KG1 (cell line): Measurements from ENCODE around the gene MEP1B.
"Not testable (repeated sequence)": the region's sequence is repeated elsewhere in the genome, so short reads cannot be mapped to it uniquely, and the experiment has no call there.

Experiments
- DNase-seq: peaks from one replicate; lab custom pipeline; 2025; lab: John Stamatoyannopoulos, UW

Gene MEP1B

DNA sequence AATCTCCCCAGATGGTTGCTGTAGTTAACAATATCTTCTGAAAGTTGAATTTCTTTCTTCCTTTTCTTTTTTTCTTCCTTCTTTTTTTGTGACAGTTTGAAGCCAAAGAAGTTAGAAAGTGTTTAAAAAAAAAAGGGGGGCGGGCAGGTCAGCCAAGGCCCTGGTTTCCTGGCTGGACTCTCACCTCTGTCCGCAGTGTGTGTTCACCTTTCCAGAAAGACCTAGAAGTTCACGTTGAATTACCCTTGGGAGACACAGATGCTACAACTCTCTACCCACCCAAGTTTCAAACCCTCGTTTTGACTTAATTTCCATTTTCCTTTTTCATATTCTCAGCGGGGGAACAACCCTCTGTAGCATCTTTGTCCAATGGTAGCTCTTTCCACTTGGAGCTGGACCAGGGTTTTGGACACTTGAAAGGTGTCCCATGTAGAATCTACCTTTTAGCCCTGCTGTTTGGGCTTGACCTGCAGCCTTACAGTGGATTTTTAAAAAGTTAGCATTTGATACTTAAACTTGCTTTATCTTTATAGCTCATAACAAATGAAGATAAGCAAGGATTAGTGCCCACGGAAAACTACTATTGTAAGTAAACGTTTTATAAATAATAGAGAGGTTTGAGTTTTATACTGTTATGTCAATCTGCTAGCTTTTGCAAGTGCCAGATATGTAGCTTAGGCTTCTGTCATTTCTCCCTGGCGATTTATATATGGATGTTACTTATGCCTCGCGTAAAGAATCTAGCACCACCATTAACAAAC lies 20.0 kb downstream of the MEP1B start:
- no peak for DNase-seq

GRCh38 chr18:32213693-32214092 lies 23.9 kb downstream of the MEP1B start:
- no peak for DNase-seq

- no peak for DNase-seq
Observed at GRCh38 chr18:32216390-32216789, 26.6 kb downstream of the MEP1B start.

DNA sequence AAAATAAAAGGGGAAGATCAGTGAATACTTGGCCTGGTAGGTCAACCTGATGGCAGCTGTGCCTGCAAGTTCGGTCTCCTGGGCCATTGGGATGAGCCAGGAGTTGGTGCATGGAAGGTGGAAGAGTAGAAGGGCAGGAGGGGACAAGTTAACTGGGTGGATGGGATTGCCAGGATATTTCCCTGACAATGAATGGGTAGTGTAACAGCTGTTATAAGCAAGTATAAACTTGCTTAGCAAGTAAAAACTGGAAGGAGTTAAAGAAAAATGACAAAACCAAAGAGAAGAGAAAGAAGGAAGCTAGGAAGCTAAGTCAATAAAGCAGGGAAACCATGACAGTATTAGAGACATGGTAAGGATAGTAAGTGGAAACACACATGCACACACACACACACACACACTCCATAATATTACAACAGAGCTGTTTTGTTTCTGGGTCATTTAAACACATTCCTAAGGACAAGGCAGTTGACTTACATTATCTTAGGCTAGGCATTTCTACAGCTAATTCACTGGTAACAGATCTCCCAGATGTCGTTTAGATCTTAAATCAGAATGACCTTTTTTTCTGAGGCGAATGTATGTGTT lies 29.7 kb downstream of the MEP1B start:
- no peak for DNase-seq

- not testable (repeated sequence) for DNase-seq
Observed at GRCh38 chr18:32233348-32233747, 43.5 kb downstream of the MEP1B start.

DNA sequence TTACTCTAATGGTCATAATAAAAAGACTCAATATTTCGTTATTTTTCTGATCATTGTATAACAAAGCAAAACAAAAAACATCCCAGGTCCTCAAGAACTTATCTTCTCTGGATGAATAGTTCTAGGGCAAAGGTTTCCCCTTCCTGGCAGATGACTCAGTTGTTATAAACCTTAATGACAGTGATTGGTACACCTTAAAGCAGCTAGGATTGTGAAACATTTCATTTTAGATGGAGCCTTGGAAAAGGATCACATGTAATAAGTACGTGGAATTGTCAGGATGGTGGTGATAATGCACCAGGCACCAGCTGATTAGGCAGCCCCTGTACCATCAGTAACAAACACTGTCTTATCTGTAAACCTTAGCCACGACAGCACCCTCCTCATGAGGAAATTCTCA lies 47.2 kb downstream of the MEP1B start:
- no peak for DNase-seq

DNA sequence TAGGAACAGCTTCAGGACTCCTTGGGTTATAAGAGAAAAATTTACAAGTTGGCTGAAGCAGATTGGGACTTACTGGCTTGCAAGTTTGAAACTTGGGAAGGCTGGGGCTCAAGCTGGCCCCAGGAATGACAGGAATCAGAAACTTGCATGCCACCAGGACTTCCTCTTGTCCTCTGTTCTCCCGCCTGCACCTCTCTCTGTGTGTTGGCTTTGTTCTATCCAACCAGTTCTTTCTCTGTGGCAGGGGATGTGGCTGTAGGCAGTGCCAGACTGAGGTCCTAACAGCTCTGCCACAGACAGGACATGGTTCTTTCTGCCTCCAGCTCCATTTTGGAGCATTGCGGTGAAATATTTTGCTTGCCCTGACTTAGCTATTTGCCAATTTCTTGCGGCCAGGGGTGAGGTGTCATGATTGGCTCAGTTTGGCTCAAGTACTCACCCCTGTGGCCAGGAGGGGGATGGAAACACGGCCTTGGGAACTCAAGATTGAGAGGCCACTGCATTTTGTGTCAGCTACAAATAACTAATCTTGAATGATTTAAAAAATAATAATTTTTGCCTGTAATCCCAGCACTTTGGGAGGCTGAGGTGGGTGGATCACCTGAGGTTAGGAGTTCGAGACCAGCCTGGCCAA lies 48.9 kb downstream of the MEP1B start:
- no peak for DNase-seq

DNA sequence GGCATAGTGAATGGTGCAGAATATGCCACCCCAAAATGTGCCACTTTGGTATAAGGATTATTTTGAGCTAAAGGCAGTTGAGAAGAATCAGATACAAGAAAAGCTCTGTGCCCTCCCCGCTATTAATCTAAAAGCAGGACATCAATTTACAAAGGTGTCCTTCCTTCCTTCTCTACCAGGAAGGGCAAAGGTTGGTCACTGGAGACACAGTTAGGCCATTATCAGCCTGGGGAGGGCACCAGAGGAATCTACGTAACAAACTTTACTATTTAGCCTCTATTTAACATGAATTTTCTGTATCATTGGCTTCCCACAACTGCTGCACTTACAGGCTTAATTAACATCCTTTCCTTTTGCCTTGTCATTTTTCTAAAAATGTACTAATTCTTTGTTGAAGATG lies 52.6 kb downstream of the MEP1B start:
- no peak for DNase-seq

DNA sequence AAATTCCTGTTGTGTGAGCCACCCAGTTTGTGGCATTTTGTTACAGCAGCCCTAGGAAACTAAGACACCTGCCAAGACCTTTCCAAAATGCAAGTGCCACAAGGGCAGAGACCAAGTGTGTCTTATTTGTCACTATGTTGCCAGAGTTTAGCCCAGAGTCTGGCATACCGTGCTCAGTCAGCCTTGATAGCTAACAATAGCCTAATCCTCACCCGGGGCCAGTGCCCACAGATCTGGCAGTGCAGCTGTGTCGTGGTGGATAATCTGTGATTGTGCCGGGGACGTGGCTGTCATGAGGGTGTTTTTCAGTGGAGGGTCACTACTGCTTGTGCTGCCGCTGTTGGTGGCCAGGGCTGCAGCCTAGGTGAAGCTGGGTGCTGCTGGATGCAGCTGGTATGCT lies 53.5 kb downstream of the MEP1B start:
- no peak for DNase-seq

DNA sequence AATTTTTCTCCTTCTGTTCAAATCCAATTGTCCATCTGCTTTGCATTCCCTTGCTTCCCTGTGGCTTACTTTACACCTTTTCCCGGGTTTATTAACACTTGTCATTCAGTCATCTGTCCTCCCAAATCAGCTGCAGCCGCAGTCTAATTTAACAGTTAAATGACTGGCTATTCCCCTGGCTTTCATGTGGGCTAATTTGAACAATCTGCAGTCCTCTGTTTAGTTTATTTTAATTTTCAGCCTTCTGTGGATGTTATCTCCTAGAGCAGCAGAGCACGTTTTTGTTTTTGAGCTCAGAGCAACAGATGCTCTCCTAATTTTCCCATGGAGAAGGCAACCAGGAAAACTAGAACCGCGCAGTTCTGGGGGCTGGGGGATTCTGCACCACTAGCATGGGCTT lies 55.0 kb downstream of the MEP1B start:
- DNase-seq = no peak

DNA sequence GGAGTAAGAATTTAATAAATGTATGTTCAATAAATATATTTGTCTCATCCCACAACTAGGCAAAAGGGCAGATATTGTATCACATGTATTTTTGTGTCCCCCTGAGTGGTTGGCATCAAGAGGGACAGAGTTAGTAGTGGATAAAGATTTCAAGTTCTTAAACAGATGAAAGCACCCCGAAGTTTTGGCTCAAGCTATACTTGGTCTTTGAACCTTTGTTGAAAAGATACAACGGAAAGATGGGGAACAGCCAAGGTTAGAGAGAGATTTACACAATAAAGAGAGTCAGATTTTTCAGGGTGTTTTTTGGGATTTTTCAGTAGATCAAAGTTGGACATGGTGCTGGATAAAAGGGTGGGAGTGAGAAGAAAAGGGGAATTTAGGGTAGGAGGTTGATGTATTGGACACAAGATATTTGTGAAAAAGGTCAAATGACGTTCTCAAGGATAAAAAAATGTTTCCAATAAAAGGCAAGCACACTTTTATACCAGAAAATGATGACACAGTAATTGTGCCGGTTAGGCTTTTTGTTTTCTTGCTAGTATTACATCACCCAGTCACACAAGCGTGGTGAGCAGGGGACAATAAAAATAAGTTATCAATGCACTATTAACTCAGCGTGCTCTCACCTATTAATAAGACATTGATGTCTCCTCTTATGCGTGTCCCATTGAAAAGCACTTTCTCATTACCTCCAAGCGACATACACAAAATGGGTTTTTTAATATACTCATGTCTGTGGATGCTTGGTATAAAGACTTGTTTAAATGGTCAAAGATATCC lies 59.5 kb downstream of the MEP1B start:
- DNase-seq = no peak

- peak; percentile 18 for DNase-seq
Observed at GRCh38 chr18:32251466-32251865, 61.6 kb downstream of the MEP1B start.

GRCh38 chr18:32252141-32252860 lies 62.5 kb downstream of the MEP1B start:
- DNase-seq = no peak

- no peak for DNase-seq
Observed at GRCh38 chr18:32255570-32255969, 65.7 kb downstream of the MEP1B start.

GRCh38 chr18:32257084-32257785 lies 67.4 kb downstream of the MEP1B start:
- peak; percentile 56 for DNase-seq

GRCh38 chr18:32258148-32258547 lies 68.3 kb downstream of the MEP1B start:
- no peak for DNase-seq

GRCh38 chr18:32258558-32259204 lies 68.8 kb downstream of the MEP1B start:
- DNase-seq = no peak

GRCh38 chr18:32259553-32259952 lies 69.7 kb downstream of the MEP1B start:
- DNase-seq = no peak

- DNase-seq = no peak
Observed at GRCh38 chr18:32261003-32261402, 71.2 kb downstream of the MEP1B start.

- DNase-seq = no peak
Observed at GRCh38 chr18:32262092-32262491, 72.3 kb downstream of the MEP1B start.

- DNase-seq = no peak
Observed at GRCh38 chr18:32264401-32264800, 74.6 kb downstream of the MEP1B start.
